SK-N-SH treated with all-trans-retinoic acid at 6 μM for 48 hours (cell line): ENCODE data around the gene TRAPPC2L.

Source experiments
- ATAC-seq: fragments of 200-7000 bp; cut with Tn5 transposase; 3 replicates; pipeline ENCODE4 v1.9.1; 2020; ENCODE audit warnings: mild to moderate bottlenecking, moderate library complexity
- CREB5 ChIP-seq: fragments of 250-450 bp; sonication (Bioruptor Pico); IDR thresholded peaks from 2 replicates; pipeline ENCODE4 v1.5.1; 2020; ENCODE audit warnings: low read depth, mild to moderate bottlenecking, moderate library complexity
- CSDC2 ChIP-seq: fragments of 250-450 bp; sonication (Bioruptor Pico); IDR thresholded peaks from 2 replicates; pipeline ENCODE4 v1.5.0; 2020; ENCODE audit warnings: mild to moderate bottlenecking, moderate library complexity
- CSRNP3 ChIP-seq: fragments of 250-450 bp; sonication (Bioruptor Pico); IDR thresholded peaks from 2 replicates; pipeline ENCODE4 v1.5.1; 2021; ENCODE audit warnings: mild to moderate bottlenecking, moderate library complexity
- ESRRG ChIP-seq: fragments of 250-450 bp; sonication (Bioruptor Pico); IDR thresholded peaks from 2 replicates; pipeline ENCODE4 v1.6.1; 2021; ENCODE audit warnings: mild to moderate bottlenecking
- GLIS3 ChIP-seq: fragments of 250-450 bp; sonication (Bioruptor Pico); IDR thresholded peaks from 2 replicates; pipeline ENCODE4 v1.5.0; 2020; ENCODE audit warnings: mild to moderate bottlenecking, moderate library complexity
- ISL1 ChIP-seq: fragments of 250-450 bp; sonication (Bioruptor Pico); IDR thresholded peaks from 2 replicates; pipeline ENCODE4 v2.1.2; 2022; ENCODE audit warnings: mild to moderate bottlenecking, moderate library complexity
- OSR1 ChIP-seq: fragments of 250-450 bp; sonication (Bioruptor Pico); IDR thresholded peaks from 2 replicates; pipeline ENCODE4 v1.8.0; 2022; ENCODE audit warnings: moderate library complexity, mild to moderate bottlenecking, inconsistent platforms
- PATZ1 ChIP-seq: fragments of 250-450 bp; sonication (Bioruptor Pico); IDR thresholded peaks from 2 replicates; pipeline ENCODE4 v1.8.0; 2020; ENCODE audit warnings: mild to moderate bottlenecking, moderate library complexity, borderline replicate concordance
- POU6F1 ChIP-seq: fragments of 250-450 bp; sonication (Bioruptor Pico); IDR thresholded peaks from 2 replicates; pipeline ENCODE4 v1.8.0; 2021; ENCODE audit warnings: low read depth, mild to moderate bottlenecking, moderate library complexity, borderline replicate concordance
- PPARA ChIP-seq: fragments of 250-450 bp; sonication (Bioruptor Pico); IDR thresholded peaks from 2 replicates; pipeline ENCODE4 v1.5.0; 2020; ENCODE audit warnings: mild to moderate bottlenecking, borderline replicate concordance
- RARB ChIP-seq: fragments of 250-450 bp; sonication (Bioruptor Pico); IDR thresholded peaks from 2 replicates; pipeline ENCODE4 v1.8.0; 2021; ENCODE audit warnings: mild to moderate bottlenecking, moderate library complexity
- SNAI2 ChIP-seq: fragments of 250-450 bp; sonication (Bioruptor Pico); IDR thresholded peaks from 2 replicates; pipeline ENCODE4 v1.5.0; 2020; ENCODE audit warnings: mild to moderate bottlenecking, moderate library complexity
- TCF4 ChIP-seq: fragments of 250-450 bp; sonication (Bioruptor Pico); IDR thresholded peaks from 2 replicates; pipeline ENCODE4 v1.8.0; 2021; ENCODE audit warnings: mild to moderate bottlenecking, moderate library complexity, borderline replicate concordance
- TOX ChIP-seq: fragments of 250-450 bp; sonication (Bioruptor Pico); IDR thresholded peaks from 2 replicates; pipeline ENCODE4 v1.8.0; 2021; ENCODE audit warnings: mild to moderate bottlenecking, moderate library complexity, borderline replicate concordance
- TSHZ2 ChIP-seq: fragments of 250-450 bp; sonication (Bioruptor Pico); IDR thresholded peaks from 2 replicates; pipeline ENCODE4 v1.5.0; 2020; ENCODE audit warnings: mild to moderate bottlenecking, moderate library complexity
- ZC3H10 ChIP-seq: fragments of 250-450 bp; sonication (Bioruptor Pico); IDR thresholded peaks from 2 replicates; pipeline ENCODE4 v1.5.1; 2021; ENCODE audit warnings: mild to moderate bottlenecking, moderate library complexity
- ZFP3 ChIP-seq: fragments of 250-450 bp; sonication (Bioruptor Pico); IDR thresholded peaks from 2 replicates; pipeline ENCODE4 v1.5.0; 2020; ENCODE audit warnings: mild to moderate bottlenecking, moderate library complexity
- ZNF565 ChIP-seq: fragments of 450-650 bp; formaldehyde crosslinking; conservative IDR thresholded peaks from 2 replicates; pipeline ENCODE4 v1.5.0; 2020; ENCODE audit warnings: low read depth, mild to moderate bottlenecking, moderate library complexity
- ZNF70 ChIP-seq: fragments of 450-650 bp; formaldehyde crosslinking; IDR thresholded peaks from 2 replicates; pipeline ENCODE4 v1.5.0; 2020; ENCODE audit warnings: mild to moderate bottlenecking, moderate library complexity

TRAPPC2L gene

GRCh38 chr16:88811769-88812512 is 45.0 kb upstream of the TRAPPC2L start, which contains the start of gene APRT:
TSS of gene APRT (minus strand) at chr16:88811928. CDS start at chr16:88811899, 29 bp downstream.
- no peak for TF ChIP-seq TOX
- ATAC-seq = peak; percentile 78

GRCh38 chr16:88812513-88813268 is 44.2 kb upstream of the TRAPPC2L start:
- TF ChIP-seq CREB5 = no peak
- no peak for TF ChIP-seq ZNF565
- TF ChIP-seq TOX = no peak
- no peak for TF ChIP-seq POU6F1 (CRISPR knock-in tag)
- TF ChIP-seq PATZ1 (CRISPR knock-in tag) = no peak
- no peak for TF ChIP-seq PPARA (CRISPR knock-in tag)
- no peak for TF ChIP-seq GLIS3 (CRISPR knock-in tag)
- no peak for ATAC-seq

- ATAC-seq = no peak
- no peak for TF ChIP-seq OSR1 (CRISPR knock-in tag)
- TF ChIP-seq CSRNP3 = no peak
These were observed 43.4 kb upstream of the TRAPPC2L start for GRCh38 chr16:88813269-88814143.

GRCh38 chr16:88814144-88814502 is 42.8 kb upstream of the TRAPPC2L start:
- TF ChIP-seq RARB (no peak), POU6F1 (CRISPR knock-in tag) (no peak), CSDC2 (CRISPR knock-in tag) (no peak)
- ATAC-seq = no peak

- ATAC-seq = no peak
- TF ChIP-seq TSHZ2 (CRISPR knock-in tag) = no peak
- TF ChIP-seq CSDC2 (CRISPR knock-in tag) = no peak
- no peak for TF ChIP-seq TCF4
- TF ChIP-seq OSR1 (CRISPR knock-in tag) = no peak
- no peak for TF ChIP-seq GLIS3 (CRISPR knock-in tag)
- no peak for TF ChIP-seq ISL1 (CRISPR knock-in tag)
- no peak for TF ChIP-seq ZFP3 (CRISPR knock-in tag)
- TF ChIP-seq RARB = no peak
- TF ChIP-seq SNAI2 = no peak
- no peak for TF ChIP-seq CSRNP3
- no peak for TF ChIP-seq ZNF70 (CRISPR knock-in tag)
- TF ChIP-seq ESRRG (CRISPR knock-in tag) = no peak
- TF ChIP-seq ZC3H10 (CRISPR knock-in tag) = no peak
These were observed 41.7 kb upstream of the TRAPPC2L start for GRCh38 chr16:88815227-88815626.
